K562 (cell line): ENCODE measurements around the gene MYLK2. TPM values are rescaled to one million over a fixed set of nuclear protein-coding genes. Genes with fewer than 3 reads are reported as not detected.

Source experiments
- BRD4 ChIP-seq: fragments of 200-600 bp; sonication (generic); IDR thresholded peaks from 2 replicates; pipeline ENCODE4 v1.6.1; 2017; ENCODE audit warnings: inconsistent platforms
- CBX5 ChIP-seq: IDR thresholded peaks from 2 replicates; pipeline ENCODE4 v1.6.1; 2014; ENCODE audit warnings: low read depth, borderline replicate concordance
- KLF1 ChIP-seq: fragments of 450-650 bp; IDR thresholded peaks from 2 replicates; pipeline ENCODE4 v1.6.1; 2016; ENCODE audit warnings: missing genetic modification characterization, missing compliant biosample characterization
- RAD51 ChIP-seq: fragments of 450-650 bp; IDR thresholded peaks from 2 replicates; pipeline ENCODE4 v1.7.1; 2016; ENCODE audit warnings: low read depth, mild to moderate bottlenecking, borderline replicate concordance
- SRSF9 ChIP-seq: fragments of 200-400 bp; formaldehyde crosslinking; IDR thresholded peaks from 2 replicates; pipeline ENCODE4 v1.6.1; 2017; ENCODE audit warnings: low read depth, low read length, borderline replicate concordance
- ZNF274 ChIP-seq: IDR thresholded peaks from 2 replicates; pipeline ENCODE4 v1.6.1; 2011; ENCODE audit warnings: low read depth, mild to moderate bottlenecking, low read length, moderate library complexity, borderline replicate concordance
- ZNF311 ChIP-seq: fragments of 250-450 bp; sonication (Bioruptor Pico); IDR thresholded peaks from 2 replicates; pipeline ENCODE4 v1.4.0; 2020; ENCODE audit warnings: mild to moderate bottlenecking, moderate library complexity
- polyA plus RNA-seq, 8 experiments: library from polyadenylated mRNA; depleted of rRNA in 4 of 8; stranded (reverse) in 5 of 8; unstranded in 3 of 8; fragments of >200 nt; fragmentation: Nextera tagmentation in 2 of 8; fragmentation: Illumina TruSeq in 1 of 8; extraction: Ambion mirVana in 2 of 8; extraction: Trizol in 1 of 8; gene quantifications; 2 replicates each; pipeline versions ENCODE4 v1.2.1 to v1.2.3, GENCODE V29; 2011 to 2014; ENCODE audit warnings: inconsistent platforms in 1 of 8, missing spikeins in 1 of 8
- total RNA-seq, 7 experiments: library from RNA; depleted of rRNA in 6 of 7; stranded (reverse); fragments of >200 nt in 6 of 7; fragmentation: Illumina TruSeq in 2 of 7; extraction: Trizol in 2 of 7; gene quantifications; 2 replicates each; pipeline versions ENCODE4 v1.2.1 to v1.2.3, GENCODE V29; 2011 to 2021; ENCODE audit warnings: low replicate concordance in 1 of 7
- TF ChIP-seq, protein P1 (sequence below): fragments of 250-450 bp; sonication (Bioruptor Pico); IDR thresholded peaks from 2 replicates; pipeline ENCODE4 v1.6.1; 2021; ENCODE audit warnings: mild to moderate bottlenecking
- TF ChIP-seq, protein P2 (sequence below): sonication (generic); formaldehyde crosslinking; IDR thresholded peaks from 2 replicates; pipeline ENCODE4 v1.8.0; 2022; ENCODE audit warnings: mild to moderate bottlenecking, missing genetic modification reagents
- TF ChIP-seq, protein P3 (sequence below): fragments of 200-600 bp; sonication (generic); IDR thresholded peaks from one replicate; pipeline ENCODE4 v1.6.1; 2012; ENCODE audit warnings: mild to moderate bottlenecking, low read depth, low read length, inconsistent platforms

Gene MYLK2
- total and polyA plus RNA-seq, 9 of the 15 experiments (the other 6 are each of a cell fraction or from before 2014, with no cell fraction given), result 0.07 to 0.53 (median 0.18) TPM; not detected in 2

DNA sequence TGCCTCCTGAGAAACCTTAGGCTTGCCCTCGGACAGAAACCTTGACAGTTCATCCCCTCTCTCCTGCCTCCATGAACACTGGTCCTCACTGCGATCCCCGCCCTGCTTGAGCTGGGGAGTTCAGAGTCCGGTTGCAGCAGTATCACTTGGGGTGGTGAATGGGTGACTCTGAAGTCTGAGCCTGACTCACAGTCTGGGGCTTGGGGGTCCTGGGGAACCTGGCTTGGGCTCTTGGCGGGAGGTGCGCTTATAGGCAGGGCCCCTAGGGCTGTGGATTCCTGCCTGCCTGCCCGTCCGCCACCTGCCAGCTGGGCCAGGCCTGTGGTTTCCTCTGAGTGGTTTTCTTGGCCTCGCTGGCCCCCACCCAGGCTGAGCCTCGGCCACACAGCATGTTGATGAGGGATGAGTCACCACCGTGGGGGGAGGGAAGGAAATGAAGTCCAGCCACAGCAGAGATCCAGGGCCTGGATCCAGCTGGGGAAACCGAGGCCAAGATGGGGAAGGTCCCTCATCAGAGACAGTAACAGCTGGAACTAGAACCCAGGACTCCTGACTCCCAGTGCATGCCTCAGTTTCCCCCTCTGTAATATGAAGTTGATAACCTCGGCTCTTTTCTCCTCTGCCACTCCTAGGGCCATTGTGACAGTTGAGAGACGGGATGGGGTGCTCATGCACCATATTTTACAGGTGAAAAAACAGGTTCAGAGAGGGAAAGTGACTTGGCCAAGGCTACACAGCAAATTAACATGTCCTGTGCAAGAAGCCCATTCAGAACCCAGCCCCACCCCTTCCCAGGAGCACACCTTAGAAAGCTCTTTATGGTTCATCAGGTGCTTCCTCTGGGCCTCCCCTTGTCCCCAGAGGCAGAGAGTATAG is 17.1 kb downstream of the MYLK2 start (continued):
- no peak for TF ChIP-seq BRD4
- no peak for TF ChIP-seq RAD51
- no peak for TF ChIP-seq KLF1 (tag)
- TF ChIP-seq, protein P1, sequence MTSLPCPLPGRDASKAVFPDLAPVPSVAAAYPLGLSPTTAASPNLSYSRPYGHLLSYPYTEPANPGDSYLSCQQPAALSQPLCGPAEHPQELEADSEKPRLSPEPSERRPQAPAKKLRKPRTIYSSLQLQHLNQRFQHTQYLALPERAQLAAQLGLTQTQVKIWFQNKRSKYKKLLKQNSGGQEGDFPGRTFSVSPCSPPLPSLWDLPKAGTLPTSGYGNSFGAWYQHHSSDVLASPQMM (CRISPR knock-in tag), result no peak
- no peak for TF ChIP-seq SRSF9
- TF ChIP-seq, protein P2, sequence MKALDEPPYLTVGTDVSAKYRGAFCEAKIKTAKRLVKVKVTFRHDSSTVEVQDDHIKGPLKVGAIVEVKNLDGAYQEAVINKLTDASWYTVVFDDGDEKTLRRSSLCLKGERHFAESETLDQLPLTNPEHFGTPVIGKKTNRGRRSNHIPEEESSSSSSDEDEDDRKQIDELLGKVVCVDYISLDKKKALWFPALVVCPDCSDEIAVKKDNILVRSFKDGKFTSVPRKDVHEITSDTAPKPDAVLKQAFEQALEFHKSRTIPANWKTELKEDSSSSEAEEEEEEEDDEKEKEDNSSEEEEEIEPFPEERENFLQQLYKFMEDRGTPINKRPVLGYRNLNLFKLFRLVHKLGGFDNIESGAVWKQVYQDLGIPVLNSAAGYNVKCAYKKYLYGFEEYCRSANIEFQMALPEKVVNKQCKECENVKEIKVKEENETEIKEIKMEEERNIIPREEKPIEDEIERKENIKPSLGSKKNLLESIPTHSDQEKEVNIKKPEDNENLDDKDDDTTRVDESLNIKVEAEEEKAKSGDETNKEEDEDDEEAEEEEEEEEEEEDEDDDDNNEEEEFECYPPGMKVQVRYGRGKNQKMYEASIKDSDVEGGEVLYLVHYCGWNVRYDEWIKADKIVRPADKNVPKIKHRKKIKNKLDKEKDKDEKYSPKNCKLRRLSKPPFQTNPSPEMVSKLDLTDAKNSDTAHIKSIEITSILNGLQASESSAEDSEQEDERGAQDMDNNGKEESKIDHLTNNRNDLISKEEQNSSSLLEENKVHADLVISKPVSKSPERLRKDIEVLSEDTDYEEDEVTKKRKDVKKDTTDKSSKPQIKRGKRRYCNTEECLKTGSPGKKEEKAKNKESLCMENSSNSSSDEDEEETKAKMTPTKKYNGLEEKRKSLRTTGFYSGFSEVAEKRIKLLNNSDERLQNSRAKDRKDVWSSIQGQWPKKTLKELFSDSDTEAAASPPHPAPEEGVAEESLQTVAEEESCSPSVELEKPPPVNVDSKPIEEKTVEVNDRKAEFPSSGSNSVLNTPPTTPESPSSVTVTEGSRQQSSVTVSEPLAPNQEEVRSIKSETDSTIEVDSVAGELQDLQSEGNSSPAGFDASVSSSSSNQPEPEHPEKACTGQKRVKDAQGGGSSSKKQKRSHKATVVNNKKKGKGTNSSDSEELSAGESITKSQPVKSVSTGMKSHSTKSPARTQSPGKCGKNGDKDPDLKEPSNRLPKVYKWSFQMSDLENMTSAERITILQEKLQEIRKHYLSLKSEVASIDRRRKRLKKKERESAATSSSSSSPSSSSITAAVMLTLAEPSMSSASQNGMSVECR (CRISPR knock-in tag), result 0 out of 2 replicates have a peak, but pooled peaks have one; percentile 48
- TF ChIP-seq, protein P3, sequence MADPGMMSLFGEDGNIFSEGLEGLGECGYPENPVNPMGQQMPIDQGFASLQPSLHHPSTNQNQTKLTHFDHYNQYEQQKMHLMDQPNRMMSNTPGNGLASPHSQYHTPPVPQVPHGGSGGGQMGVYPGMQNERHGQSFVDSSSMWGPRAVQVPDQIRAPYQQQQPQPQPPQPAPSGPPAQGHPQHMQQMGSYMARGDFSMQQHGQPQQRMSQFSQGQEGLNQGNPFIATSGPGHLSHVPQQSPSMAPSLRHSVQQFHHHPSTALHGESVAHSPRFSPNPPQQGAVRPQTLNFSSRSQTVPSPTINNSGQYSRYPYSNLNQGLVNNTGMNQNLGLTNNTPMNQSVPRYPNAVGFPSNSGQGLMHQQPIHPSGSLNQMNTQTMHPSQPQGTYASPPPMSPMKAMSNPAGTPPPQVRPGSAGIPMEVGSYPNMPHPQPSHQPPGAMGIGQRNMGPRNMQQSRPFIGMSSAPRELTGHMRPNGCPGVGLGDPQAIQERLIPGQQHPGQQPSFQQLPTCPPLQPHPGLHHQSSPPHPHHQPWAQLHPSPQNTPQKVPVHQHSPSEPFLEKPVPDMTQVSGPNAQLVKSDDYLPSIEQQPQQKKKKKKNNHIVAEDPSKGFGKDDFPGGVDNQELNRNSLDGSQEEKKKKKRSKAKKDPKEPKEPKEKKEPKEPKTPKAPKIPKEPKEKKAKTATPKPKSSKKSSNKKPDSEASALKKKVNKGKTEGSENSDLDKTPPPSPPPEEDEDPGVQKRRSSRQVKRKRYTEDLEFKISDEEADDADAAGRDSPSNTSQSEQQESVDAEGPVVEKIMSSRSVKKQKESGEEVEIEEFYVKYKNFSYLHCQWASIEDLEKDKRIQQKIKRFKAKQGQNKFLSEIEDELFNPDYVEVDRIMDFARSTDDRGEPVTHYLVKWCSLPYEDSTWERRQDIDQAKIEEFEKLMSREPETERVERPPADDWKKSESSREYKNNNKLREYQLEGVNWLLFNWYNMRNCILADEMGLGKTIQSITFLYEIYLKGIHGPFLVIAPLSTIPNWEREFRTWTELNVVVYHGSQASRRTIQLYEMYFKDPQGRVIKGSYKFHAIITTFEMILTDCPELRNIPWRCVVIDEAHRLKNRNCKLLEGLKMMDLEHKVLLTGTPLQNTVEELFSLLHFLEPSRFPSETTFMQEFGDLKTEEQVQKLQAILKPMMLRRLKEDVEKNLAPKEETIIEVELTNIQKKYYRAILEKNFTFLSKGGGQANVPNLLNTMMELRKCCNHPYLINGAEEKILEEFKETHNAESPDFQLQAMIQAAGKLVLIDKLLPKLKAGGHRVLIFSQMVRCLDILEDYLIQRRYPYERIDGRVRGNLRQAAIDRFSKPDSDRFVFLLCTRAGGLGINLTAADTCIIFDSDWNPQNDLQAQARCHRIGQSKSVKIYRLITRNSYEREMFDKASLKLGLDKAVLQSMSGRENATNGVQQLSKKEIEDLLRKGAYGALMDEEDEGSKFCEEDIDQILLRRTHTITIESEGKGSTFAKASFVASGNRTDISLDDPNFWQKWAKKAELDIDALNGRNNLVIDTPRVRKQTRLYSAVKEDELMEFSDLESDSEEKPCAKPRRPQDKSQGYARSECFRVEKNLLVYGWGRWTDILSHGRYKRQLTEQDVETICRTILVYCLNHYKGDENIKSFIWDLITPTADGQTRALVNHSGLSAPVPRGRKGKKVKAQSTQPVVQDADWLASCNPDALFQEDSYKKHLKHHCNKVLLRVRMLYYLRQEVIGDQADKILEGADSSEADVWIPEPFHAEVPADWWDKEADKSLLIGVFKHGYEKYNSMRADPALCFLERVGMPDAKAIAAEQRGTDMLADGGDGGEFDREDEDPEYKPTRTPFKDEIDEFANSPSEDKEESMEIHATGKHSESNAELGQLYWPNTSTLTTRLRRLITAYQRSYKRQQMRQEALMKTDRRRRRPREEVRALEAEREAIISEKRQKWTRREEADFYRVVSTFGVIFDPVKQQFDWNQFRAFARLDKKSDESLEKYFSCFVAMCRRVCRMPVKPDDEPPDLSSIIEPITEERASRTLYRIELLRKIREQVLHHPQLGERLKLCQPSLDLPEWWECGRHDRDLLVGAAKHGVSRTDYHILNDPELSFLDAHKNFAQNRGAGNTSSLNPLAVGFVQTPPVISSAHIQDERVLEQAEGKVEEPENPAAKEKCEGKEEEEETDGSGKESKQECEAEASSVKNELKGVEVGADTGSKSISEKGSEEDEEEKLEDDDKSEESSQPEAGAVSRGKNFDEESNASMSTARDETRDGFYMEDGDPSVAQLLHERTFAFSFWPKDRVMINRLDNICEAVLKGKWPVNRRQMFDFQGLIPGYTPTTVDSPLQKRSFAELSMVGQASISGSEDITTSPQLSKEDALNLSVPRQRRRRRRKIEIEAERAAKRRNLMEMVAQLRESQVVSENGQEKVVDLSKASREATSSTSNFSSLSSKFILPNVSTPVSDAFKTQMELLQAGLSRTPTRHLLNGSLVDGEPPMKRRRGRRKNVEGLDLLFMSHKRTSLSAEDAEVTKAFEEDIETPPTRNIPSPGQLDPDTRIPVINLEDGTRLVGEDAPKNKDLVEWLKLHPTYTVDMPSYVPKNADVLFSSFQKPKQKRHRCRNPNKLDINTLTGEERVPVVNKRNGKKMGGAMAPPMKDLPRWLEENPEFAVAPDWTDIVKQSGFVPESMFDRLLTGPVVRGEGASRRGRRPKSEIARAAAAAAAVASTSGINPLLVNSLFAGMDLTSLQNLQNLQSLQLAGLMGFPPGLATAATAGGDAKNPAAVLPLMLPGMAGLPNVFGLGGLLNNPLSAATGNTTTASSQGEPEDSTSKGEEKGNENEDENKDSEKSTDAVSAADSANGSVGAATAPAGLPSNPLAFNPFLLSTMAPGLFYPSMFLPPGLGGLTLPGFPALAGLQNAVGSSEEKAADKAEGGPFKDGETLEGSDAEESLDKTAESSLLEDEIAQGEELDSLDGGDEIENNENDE, result no peak
- 0 out of 2 replicates have a peak, but pooled peaks have one; percentile 15 for TF ChIP-seq ZNF311
- TF ChIP-seq CBX5, result 0 out of 2 replicates have a peak, but pooled peaks have one; percentile 59
- TF ChIP-seq ZNF274, result no peak
